GM19452 (cell line): ENCODE results near the gene SERPINH1.

Experiments used
- ATAC-seq: cut with Tn5 transposase; IDR thresholded peaks from one replicate; pipeline ENCODE4 v1.9.1; 2021; ENCODE audit not compliant: unreplicated experiment

The SERPINH1 gene

DNA sequence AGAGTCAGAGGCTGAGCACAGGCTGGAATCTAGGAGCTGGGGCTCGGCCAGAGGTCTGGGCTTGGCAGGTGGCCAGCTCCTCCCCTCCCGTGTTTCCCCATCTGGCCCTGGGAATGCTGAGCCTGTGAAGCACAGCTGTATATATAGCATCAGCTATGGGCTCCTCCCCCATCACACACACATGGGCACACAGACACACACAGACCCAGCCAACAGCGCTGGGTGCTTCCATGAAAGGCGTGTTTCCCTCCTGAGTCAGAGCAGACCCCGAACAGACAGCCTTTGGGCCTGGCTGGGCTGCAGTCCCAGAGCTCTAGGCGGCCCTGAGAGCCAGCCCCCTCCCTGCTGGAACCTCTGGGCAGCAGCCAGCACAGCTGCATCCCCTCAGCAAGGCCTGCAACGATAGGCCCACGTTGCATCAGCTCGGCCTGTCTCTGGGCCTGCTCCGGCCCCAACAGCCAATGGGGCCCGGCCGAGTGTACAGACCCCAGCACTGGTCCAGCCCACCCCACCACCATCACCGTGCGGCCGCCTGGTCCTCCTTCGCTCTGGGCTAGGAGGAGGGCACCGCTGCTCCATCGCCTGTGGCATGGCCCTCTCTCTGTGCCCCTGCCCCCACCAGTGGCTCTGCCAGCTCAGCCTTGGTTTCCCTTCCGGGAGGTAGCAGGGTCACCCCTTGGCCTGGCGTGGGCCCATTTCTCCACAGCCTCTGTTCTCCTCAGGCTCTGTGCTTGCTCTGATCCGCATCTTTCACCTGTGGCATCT, 7.6 kb upstream of the SERPINH1 start:
- ATAC-seq, result no peak

- no peak for ATAC-seq
These were observed 6.8 kb upstream of the SERPINH1 start for GRCh38 chr11:75555079-75555811.

GRCh38 chr11:75556275-75556674, 5.8 kb upstream of the SERPINH1 start:
- ATAC-seq, result no peak

- ATAC-seq, result no peak
These were observed 4.2 kb upstream of the SERPINH1 start for GRCh38 chr11:75557666-75558494.

- no peak for ATAC-seq
These were observed 2.9 kb upstream of the SERPINH1 start for GRCh38 chr11:75558939-75559843.

DNA sequence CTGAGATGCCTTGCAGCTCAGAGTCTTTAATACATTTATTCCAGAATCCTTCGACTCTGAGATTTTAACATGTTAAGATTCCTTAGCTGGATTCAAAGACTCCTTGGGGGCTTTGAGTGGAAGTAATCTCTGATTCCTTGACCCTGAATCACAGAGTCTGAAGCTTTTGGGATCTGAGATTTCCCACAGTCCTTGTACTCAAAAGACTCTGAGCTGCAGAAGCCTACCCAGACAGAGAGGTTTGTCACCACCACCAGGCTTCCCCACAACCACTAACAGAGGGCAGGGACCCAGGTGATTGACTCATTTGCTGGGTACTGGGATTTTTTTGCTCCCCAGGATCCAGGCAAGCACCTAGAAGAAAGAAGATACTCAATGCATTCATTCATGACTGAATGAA, 1.4 kb upstream of the SERPINH1 start:
- no peak for ATAC-seq

DNA sequence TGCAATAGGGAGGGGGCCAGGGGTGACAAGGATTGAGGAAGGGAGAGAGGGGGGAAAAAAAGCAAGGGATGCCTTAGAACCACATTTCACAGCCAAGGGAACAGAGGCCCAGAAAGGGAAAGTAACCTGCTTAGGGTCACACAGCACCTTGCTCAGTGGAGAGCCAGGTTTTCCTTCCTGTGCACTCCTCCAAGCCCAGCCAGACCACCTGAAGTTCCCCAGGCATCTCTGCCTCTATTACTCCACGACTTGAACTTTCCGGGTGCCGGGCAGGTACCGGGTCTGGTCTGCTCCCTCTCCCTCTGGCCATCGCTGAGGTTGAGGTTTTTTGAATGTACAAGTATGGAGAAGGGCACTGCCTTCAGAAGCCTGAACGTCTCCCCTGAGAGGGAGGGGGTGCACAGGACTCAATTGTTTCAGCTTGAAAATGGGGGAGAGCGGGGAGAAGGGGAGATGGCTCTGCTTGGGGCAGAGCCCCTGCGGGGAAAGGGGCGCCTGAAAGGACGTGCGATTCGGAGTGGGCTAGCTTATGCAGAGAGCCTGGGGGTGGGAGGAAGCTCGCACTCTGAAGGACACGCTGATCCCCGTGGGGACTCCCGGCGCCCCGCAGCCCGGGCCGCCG, 516 bp upstream of the SERPINH1 start:
- ATAC-seq, result no peak

- no peak for ATAC-seq
These were observed 907 bp downstream of the SERPINH1 start for GRCh38 chr11:75562836-75563484.

DNA sequence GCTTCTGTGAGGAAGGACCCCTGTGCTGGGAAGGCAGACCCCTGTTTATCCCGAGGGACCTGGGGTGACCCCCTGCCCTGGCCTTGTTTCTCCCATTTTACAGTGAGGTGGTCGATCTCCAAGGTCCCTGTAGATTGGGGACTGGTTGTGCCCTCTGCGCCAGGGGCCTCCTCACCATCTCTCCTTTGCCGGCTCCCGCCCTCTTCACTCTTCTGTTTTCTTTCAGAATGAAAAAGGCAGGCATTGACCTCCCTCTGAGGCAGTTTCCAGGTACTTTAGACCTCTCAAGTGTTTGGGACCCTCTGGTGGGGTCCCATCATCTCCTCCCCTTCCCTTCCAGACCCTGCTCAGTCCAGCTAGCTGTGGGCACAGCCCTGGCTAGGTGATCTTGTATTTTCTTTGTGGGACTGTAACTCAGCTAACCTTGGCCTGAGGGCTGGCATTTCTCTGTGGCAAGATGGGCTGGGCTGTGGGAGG, 1.5 kb downstream of the SERPINH1 start:
- no peak for ATAC-seq

DNA sequence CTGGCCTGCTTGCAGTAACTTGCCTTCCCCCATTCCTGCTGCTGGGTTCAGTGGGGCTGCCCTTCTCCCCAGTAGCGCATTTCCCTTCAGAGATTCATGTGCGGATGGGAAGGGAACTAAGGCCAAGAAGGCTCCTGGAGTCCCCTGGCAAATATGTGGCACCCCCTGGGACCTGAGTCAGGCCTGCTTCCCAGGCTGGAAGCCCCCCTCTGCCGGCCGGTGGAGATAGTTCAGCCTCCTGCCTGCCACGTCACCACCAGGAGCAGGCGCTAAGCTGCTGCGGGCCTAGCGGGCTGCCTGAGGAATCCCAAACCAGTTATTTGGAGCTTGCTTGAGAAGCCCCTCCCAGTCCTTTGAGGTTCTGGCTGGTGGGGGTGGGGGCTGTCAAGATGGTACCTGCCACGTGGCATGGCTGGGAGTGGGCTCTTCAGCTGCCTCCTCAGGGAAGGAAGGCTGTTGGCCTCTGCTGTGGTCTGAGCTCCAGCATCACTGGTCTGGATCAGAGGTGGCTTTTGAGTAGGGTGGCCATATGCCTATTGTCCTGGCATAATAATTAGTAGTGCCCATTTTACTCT, 2.0 kb downstream of the SERPINH1 start:
- ATAC-seq, result no peak

GRCh38 chr11:75565221-75565814, 3.3 kb downstream of the SERPINH1 start:
- no peak for ATAC-seq

- no peak for ATAC-seq
These were observed 4.1 kb downstream of the SERPINH1 start for GRCh38 chr11:75565916-75566762.

DNA sequence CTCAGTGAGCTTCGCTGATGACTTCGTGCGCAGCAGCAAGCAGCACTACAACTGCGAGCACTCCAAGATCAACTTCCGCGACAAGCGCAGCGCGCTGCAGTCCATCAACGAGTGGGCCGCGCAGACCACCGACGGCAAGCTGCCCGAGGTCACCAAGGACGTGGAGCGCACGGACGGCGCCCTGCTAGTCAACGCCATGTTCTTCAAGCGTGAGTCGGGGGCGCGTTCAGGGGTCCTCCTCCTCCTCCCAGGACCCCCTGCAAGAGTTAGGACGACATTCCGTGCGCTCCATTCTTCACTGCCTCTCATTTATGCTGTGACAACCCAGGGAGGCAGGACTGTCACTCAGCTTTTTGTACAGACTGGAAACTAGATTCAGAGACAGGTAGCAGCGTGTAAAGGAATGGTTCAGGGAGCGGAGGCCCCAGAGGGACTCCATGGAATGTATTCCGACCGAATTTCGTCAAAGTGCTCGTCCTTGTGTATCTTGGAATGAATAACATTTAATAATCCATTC, 4.8 kb downstream of the SERPINH1 start:
- no peak for ATAC-seq

GRCh38 chr11:75567971-75568370, 5.9 kb downstream of the SERPINH1 start:
- no peak for ATAC-seq

DNA sequence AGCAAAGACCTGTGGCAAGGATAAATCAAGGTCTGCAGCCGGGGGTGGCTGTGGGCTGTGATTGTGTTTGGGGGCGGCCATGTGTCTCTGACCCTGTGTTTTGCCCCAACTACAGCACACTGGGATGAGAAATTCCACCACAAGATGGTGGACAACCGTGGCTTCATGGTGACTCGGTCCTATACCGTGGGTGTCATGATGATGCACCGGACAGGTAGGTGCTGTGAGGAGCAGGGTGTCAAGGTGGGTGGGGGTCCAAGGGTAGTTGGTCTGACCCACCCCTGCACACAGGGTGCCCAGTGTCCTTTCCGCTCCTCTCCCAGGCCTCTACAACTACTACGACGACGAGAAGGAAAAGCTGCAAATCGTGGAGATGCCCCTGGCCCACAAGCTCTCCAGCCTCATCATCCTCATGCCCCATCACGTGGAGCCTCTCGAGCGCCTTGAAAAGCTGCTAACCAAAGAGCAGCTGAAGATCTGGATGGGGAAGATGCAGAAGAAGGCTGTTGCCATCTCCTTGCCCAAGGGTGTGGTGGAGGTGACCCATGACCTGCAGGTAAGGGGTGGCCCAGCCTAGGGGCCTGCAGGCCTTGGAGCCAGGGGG, 6.7 kb downstream of the SERPINH1 start:
- no peak for ATAC-seq

- ATAC-seq, result no peak
These were observed 8.6 kb downstream of the SERPINH1 start for GRCh38 chr11:75570559-75571139.

- ATAC-seq, result no peak
These were observed 9.6 kb downstream of the SERPINH1 start for GRCh38 chr11:75571625-75572024.
